ENCODE measurements around the gene FBXO30.

Gene FBXO30

GRCh38 chr6:145814501-145815308, at the start of gene FBXO30:
TSS of gene FBXO30 (minus strand) at chr6:145814795. CDS start at chr6:145806405, 8,390 bp downstream.
- in situ Hi-C loops (cut with MboI; ENCODE audit: low sequenced_read_pairs) = no loop called here

GRCh38 chr6:145863988-145864616, 49.5 kb upstream of the FBXO30 start:
- in situ Hi-C loops (cut with MboI; ENCODE audit: low sequenced_read_pairs) = no loop called here

- in situ Hi-C loops (cut with MboI; ENCODE audit: low sequenced_read_pairs) = no loop called here
These were observed 48.8 kb upstream of the FBXO30 start for GRCh38 chr6:145863366-145863765.

GRCh38 chr6:145860562-145860961, 46.0 kb upstream of the FBXO30 start:
- in situ Hi-C loops (cut with MboI; ENCODE audit: low sequenced_read_pairs) = no loop called here

- in situ Hi-C loops (cut with MboI; ENCODE audit: low sequenced_read_pairs) = no loop called here
These were observed 36.1 kb upstream of the FBXO30 start for GRCh38 chr6:145850671-145851070.

GRCh38 chr6:145848541-145848940, 33.9 kb upstream of the FBXO30 start:
- in situ Hi-C loops (cut with MboI; ENCODE audit: low sequenced_read_pairs) = no loop called here

- in situ Hi-C loops (cut with MboI; ENCODE audit: low sequenced_read_pairs) = no loop called here
These were observed 31.0 kb upstream of the FBXO30 start for GRCh38 chr6:145845557-145845956.

- in situ Hi-C loops (cut with MboI; ENCODE audit: low sequenced_read_pairs) = no loop called here
These were observed 30.4 kb upstream of the FBXO30 start for GRCh38 chr6:145844933-145845540.

GRCh38 chr6:145842693-145843546, 28.3 kb upstream of the FBXO30 start:
- in situ Hi-C loops (cut with MboI; ENCODE audit: low sequenced_read_pairs) = no loop called here

GRCh38 chr6:145841668-145842067, 27.1 kb upstream of the FBXO30 start:
- in situ Hi-C loops (cut with MboI; ENCODE audit: low sequenced_read_pairs) = no loop called here

GRCh38 chr6:145839653-145840052, 25.1 kb upstream of the FBXO30 start:
- in situ Hi-C loops (cut with MboI; ENCODE audit: low sequenced_read_pairs) = no loop called here

GRCh38 chr6:145838305-145838704, 23.7 kb upstream of the FBXO30 start:
- in situ Hi-C loops (cut with MboI; ENCODE audit: low sequenced_read_pairs) = no loop called here

- in situ Hi-C loops (cut with MboI; ENCODE audit: low sequenced_read_pairs) = no loop called here
These were observed 22.2 kb upstream of the FBXO30 start for GRCh38 chr6:145836772-145837171.

- in situ Hi-C loops (cut with MboI; ENCODE audit: low sequenced_read_pairs) = no loop called here
These were observed 21.6 kb upstream of the FBXO30 start for GRCh38 chr6:145836170-145836569.

GRCh38 chr6:145830612-145831011, 16.0 kb upstream of the FBXO30 start:
- in situ Hi-C loops (cut with MboI; ENCODE audit: low sequenced_read_pairs) = no loop called here

GRCh38 chr6:145829950-145830349, 15.4 kb upstream of the FBXO30 start:
- in situ Hi-C loops (cut with MboI; ENCODE audit: low sequenced_read_pairs) = no loop called here

- in situ Hi-C loops (cut with MboI; ENCODE audit: low sequenced_read_pairs) = no loop called here
These were observed 14.5 kb upstream of the FBXO30 start for GRCh38 chr6:145829102-145829501.

- in situ Hi-C loops (cut with MboI; ENCODE audit: low sequenced_read_pairs) = no loop called here
These were observed 9.7 kb upstream of the FBXO30 start for GRCh38 chr6:145824344-145824743.

- in situ Hi-C loops (cut with MboI; ENCODE audit: low sequenced_read_pairs) = no loop called here
These were observed 8.8 kb upstream of the FBXO30 start for GRCh38 chr6:145823328-145823944.

- in situ Hi-C loops (cut with MboI; ENCODE audit: low sequenced_read_pairs) = no loop called here
These were observed 7.9 kb upstream of the FBXO30 start for GRCh38 chr6:145822456-145822855.

- in situ Hi-C loops (cut with MboI; ENCODE audit: low sequenced_read_pairs) = no loop called here
These were observed 5.4 kb upstream of the FBXO30 start for GRCh38 chr6:145819994-145820393.

All from HL-60/S4 (cell line).